Gastrocnemius medialis (tissue), 4 donors: ENCODE measurements around the gene CIROP. TPM values are rescaled to one million over a fixed set of nuclear protein-coding genes. Genes with fewer than 3 reads are reported as not detected.

Source experiments
- ATAC-seq, 2 donors: fragments of 150-250 bp; one replicate each; pipeline ENCODE4 v1.9.1; 2016
- DNase-seq, 2 donors: peaks; one replicate each; pipeline ENCODE4 v3.0.0-alpha.2; 2019
- H3K27ac ChIP-seq, 4 donors: fragments of 200-600 bp; sonication (generic); 1 replicate in 1 of 4; 2 replicates in 3 of 4; pipeline ENCODE4 v1.5.1; 2016 to 2018; ENCODE audit warnings: mild to moderate bottlenecking in 2 of 4, moderate library complexity in 1 of 4
- H3K27me3 ChIP-seq, 3 donors: fragments of 200-600 bp; sonication (generic) in 2 of 3; 1 replicate in 1 of 3; 2 replicates in 2 of 3; pipeline versions ENCODE4 v1.5.1 to v1.6.0; 2016 to 2019; ENCODE audit warnings: mild to moderate bottlenecking in 1 of 3, moderate library complexity in 1 of 3
- H3K36me3 ChIP-seq, 2 donors: fragments of 200-600 bp; sonication (generic) in 1 of 2; one replicate each; pipeline ENCODE4 v1.5.1; 2017 to 2018
- H3K4me1 ChIP-seq, 2 donors: fragments of 200-600 bp; sonication (generic) in 1 of 2; one replicate each; pipeline ENCODE4 v1.5.1; 2016 to 2017; ENCODE audit warnings: mild to moderate bottlenecking in 2 of 2
- H3K4me3 ChIP-seq, 4 donors: fragments of 200-600 bp; sonication (generic) in 3 of 4; 1 replicate in 1 of 4; 2 replicates in 3 of 4; pipeline ENCODE4 v1.5.1; 2016 to 2019; ENCODE audit warnings: mild to moderate bottlenecking in 2 of 4
- H3K9me3 ChIP-seq, 3 donors: fragments of 200-600 bp; sonication (generic) in 2 of 3; 1 replicate in 1 of 3; 2 replicates in 2 of 3; pipeline ENCODE4 v1.5.1; 2016 to 2019
- CTCF ChIP-seq, 5 experiments: fragments of 450-650 bp in 3 of 5; fragments of 200-600 bp in 2 of 5; sonication (generic) in 2 of 5; IDR thresholded peaks in 4 of 5; conservative IDR thresholded peaks in 1 of 5; 1 replicate in 4 of 5; 2 replicates in 1 of 5; pipeline ENCODE4 v1.5.1; 2016 to 2019; ENCODE audit warnings: antibody characterized with exemption in 5 of 5, mild to moderate bottlenecking in 3 of 5, moderate library complexity in 3 of 5
- POLR2A ChIP-seq, 2 donors: fragments of 450-650 bp; IDR thresholded peaks; one replicate each; pipeline ENCODE4 v1.6.1; 2017; ENCODE audit warnings: antibody characterized with exemption in 2 of 2, mild to moderate bottlenecking in 2 of 2, moderate library complexity in 2 of 2
- in situ Hi-C, 4 donors: fragments of 200-750 bp; cut with MboI; loops; one replicate each; pipeline versions ENCODE4 v1.15.0 to v1.8.0; 2017; ENCODE audit warnings: low sequenced_read_pairs in 4 of 4
- intact Hi-C: fragments of 100-400 bp; cut with DNase I; formaldehyde crosslinking; loops from one replicate; pipeline ENCODE4 v1.15.1; 2023; ENCODE audit warnings: low total_unique reads
- total RNA-seq, 4 donors: library from RNA; depleted of rRNA; stranded (reverse); fragments of >200 nt; gene quantifications; one replicate each; pipeline versions ENCODE4 v1.1.0 to v1.2.3, GENCODE V29; 2016

The CIROP gene
- total RNA-seq, 4 donors from 2014 or later = not detected

DNA sequence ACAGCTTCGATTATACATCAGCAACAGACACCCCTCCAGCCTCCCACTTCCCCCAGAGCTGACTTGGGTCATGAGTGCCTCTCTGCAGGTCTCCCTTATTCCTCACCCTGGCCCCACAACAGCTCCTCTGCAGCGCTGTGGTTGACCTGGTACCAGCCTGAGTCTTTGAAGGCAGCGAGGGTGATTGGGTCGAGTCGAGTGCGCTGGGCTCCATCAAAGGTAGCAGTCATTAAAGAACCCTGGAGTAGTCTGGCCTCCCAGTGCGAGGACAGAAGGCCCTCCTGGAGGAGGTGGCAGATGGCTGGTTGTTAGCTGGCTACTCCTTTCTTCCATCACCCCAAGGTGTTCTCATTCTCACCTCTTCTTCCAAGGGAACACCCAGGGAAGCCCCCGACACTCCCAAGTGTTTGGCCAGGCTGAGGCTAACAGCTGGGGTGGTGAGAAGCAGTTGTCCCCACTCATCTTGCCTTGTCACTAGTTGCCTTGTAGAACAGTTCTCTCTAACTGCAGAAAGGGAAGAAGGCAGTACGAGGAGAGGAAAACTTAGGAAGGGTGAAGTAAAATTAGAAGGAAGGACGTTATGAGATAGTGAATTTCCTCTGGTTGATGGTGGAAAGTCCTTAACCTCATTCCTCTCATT is 2.7 kb downstream of the CIROP start:
- intact Hi-C loops (no loop called here), in situ Hi-C loops (loop anchor here in 2 of 4 donors (25.0 kb wide), 1 partner anchor 185 kb away; the partner anchor contains the start of gene HOMEZ (in 2 of the 2))
- no peaks in the 10 kb centered on the region for H3K27me3 ChIP-seq

DNA sequence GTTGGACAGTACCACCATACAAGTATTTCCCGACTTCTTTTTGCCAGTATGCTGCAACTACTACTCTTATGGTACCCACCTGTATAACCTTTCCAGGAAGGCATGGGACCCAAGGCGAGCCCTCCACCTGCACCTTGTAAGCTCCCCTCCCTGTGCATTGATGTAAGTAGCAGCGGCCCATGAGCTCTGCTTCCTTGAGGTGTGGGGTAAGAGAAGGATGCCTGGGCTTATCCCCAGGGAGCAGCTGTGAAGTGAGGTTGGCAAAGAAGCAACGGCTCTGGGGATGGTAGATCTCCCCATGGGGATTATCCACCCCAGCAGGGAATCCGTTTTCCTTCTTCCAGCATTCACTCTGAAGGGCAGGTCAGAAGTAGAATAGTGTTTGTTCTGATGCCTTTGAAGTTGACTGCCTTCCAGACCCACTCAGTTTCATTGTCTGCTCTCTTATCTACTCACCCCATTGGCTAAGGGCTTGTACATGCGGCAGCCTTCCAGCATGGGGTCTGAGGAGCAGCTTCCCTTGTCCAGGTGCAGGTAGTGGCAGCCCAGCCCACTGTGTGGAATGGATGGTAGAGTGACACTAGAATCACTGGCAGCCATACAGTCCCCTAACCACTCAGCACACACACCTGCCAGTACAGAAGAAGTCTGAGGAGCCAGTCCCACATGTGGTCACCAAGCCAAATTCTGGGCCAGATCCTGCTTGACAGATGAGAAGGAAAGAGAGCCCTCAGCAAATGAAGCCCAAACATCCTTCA is 3.4 kb downstream of the CIROP start:
- ATAC-seq = no peak
- intact Hi-C loops (no loop called here), in situ Hi-C loops (loop anchor here in 2 of 4 donors (25.0 kb wide), 1 partner anchor 186 kb away; the partner anchor contains the start of gene HOMEZ (in 2 of the 2))
- Histone ChIP-seq H3K36me3 (peaks cover 0 to 12% of the 10 kb centered on the region in 2 donors), H3K9me3 (no peaks in the 10 kb centered on the region), H3K27me3 (no peaks in the 10 kb centered on the region), H3K4me1 (peaks cover 10 to 15% of the 10 kb centered on the region in 2 donors), H3K27ac (no peak overlapping the region), H3K4me3 (no peak overlapping the region)
- DNase-seq = no peak
- TF ChIP-seq POLR2A (IDR thresholded peaks at IDR 0.05) = no peak
- no peak for TF ChIP-seq CTCF (IDR thresholded peaks at IDR 0.05 in 4 of 5, conservative IDR thresholded peaks at IDR 0.05 in 1 of 5)

More for the DNA sequence above, 2.7 kb downstream of the CIROP start:
- DNase-seq (no peak), ATAC-seq (no peak)
- no peak for TF ChIP-seq POLR2A (IDR thresholded peaks at IDR 0.05)
- no peak for TF ChIP-seq CTCF (IDR thresholded peaks at IDR 0.05 in 4 of 5, conservative IDR thresholded peaks at IDR 0.05 in 1 of 5)
- Histone ChIP-seq H3K36me3 (peaks cover 0 to 12% of the 10 kb centered on the region in 2 donors), H3K4me3 (no peak overlapping the region), H3K4me1 (peaks cover 2 to 8% of the 10 kb centered on the region in 2 donors), H3K9me3 (no peaks in the 10 kb centered on the region), H3K27ac (no peak overlapping the region)

GRCh38 chr14:23099212-23099861 is 5.5 kb downstream of the CIROP start:
- in situ Hi-C loops (no loop called here), intact Hi-C loops (no loop called here)
- DNase-seq (no peak), ATAC-seq (no peak)
- TF ChIP-seq POLR2A (IDR thresholded peaks at IDR 0.05) = no peak
- TF ChIP-seq CTCF (IDR thresholded peaks at IDR 0.05 in 4 of 5, conservative IDR thresholded peaks at IDR 0.05 in 1 of 5) = no peak
- Histone ChIP-seq H3K9me3 (no peaks in the 10 kb centered on the region), H3K27ac (no peak overlapping the region), H3K4me1 (peaks cover 11 to 16% of the 10 kb centered on the region in 2 donors), H3K4me3 (no peak overlapping the region), H3K27me3 (no peaks in the 10 kb centered on the region), H3K36me3 (peaks cover 0 to 12% of the 10 kb centered on the region in 2 donors)

- intact Hi-C loops = no loop called here
- H3K4me1 ChIP-seq = peaks cover 24 to 29% of the 10 kb centered on the region in 2 donors
- no peak for TF ChIP-seq POLR2A (IDR thresholded peaks at IDR 0.05)
- no peak for TF ChIP-seq CTCF (IDR thresholded peaks at IDR 0.05 in 4 of 5, conservative IDR thresholded peaks at IDR 0.05 in 1 of 5)
Measured at GRCh38 chr14:23097786-23098185, 7.0 kb downstream of the CIROP start.

More at GRCh38 chr14:23097786-23098185, 7.0 kb downstream of the CIROP start:
- DNase-seq (no peak), ATAC-seq (no peak)
- Histone ChIP-seq H3K27ac (no peak overlapping the region), H3K4me3 (no peak overlapping the region), H3K36me3 (peaks cover 0 to 16% of the 10 kb centered on the region in 2 donors), H3K9me3 (no peaks in the 10 kb centered on the region), H3K27me3 (no peaks in the 10 kb centered on the region)
- in situ Hi-C loops = no loop called here
